Lower lobe of right lung (tissue), 2 donors: Measurements from ENCODE around the gene ADGRG1. TPM values are rescaled to one million over a fixed set of nuclear protein-coding genes. Genes with fewer than 3 reads are reported as not detected.

Experiments
- ATAC-seq, 2 donors: fragments of 200-7000 bp; cut with Tn5 transposase; one replicate each; pipeline ENCODE4 v1.9.1; 2020 to 2022; ENCODE audit warnings: mild to moderate bottlenecking in 2 of 2, moderate library complexity in 2 of 2
- DNase-seq: peaks from one replicate; pipeline ENCODE4 v3.0.0-alpha.2; 2020
- H3K27ac ChIP-seq: fragments of 200-600 bp; one replicate; pipeline ENCODE4 v1.8.0; 2022
- H3K27me3 ChIP-seq: fragments of 200-600 bp; one replicate; pipeline ENCODE4 v1.8.0; 2022; ENCODE audit warnings: low read depth
- H3K36me3 ChIP-seq: fragments of 200-600 bp; one replicate; pipeline ENCODE4 v1.8.0; 2022; ENCODE audit warnings: mild to moderate bottlenecking
- H3K4me1 ChIP-seq: fragments of 200-600 bp; one replicate; pipeline ENCODE4 v1.8.0; 2022
- H3K4me3 ChIP-seq: fragments of 200-600 bp; one replicate; pipeline ENCODE4 v1.8.0; 2022; ENCODE audit warnings: mild to moderate bottlenecking
- H3K9me3 ChIP-seq: fragments of 200-600 bp; one replicate; pipeline ENCODE4 v1.8.0; 2022
- intact Hi-C: fragments of 100-400 bp; cut with DNase I; formaldehyde crosslinking; loops from one replicate; pipeline ENCODE4 v1.11.0; 2022
- total RNA-seq: library from RNA; stranded (reverse); fragmentation: NEBNext Ultra II Directional; extraction: Animal tissue kit (Norgen Biotek cat#: 25700); gene quantifications from one replicate; pipeline ENCODE4 v1.2.1, GENCODE V29; 2021
- TF ChIP-seq, protein P1 (sequence below): fragments of 200-600 bp; IDR thresholded peaks from one replicate; pipeline ENCODE4 v1.8.0; 2022; ENCODE audit warnings: antibody characterized with exemption, mild to moderate bottlenecking
- donor health status: DM: no; HTN: yes; CAD: no; lungs with severe emphysema.

ADGRG1 gene
- total RNA-seq, 1 donor from 2014 or later: 37.9 TPM

DNA sequence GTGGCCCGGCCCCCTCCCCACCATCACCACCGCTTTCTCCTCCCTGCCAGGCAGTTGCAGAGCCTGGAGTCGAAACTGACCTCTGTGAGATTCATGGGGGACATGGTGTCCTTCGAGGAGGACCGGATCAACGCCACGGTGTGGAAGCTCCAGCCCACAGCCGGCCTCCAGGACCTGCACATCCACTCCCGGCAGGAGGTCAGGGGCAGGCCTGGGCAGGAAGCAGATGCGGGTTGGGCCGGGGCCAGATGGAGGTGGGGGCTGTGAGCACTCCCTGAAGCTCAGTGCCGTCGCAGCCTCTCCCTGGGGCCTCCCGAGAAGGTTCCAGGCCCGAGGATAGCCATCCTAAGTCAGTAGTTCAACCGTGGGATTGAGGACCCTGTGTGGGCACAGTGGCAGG, 25.5 kb downstream of the ADGRG1 start:
- no peak for ATAC-seq
- Histone ChIP-seq H3K27me3 (no peaks in the 10 kb centered on the region), H3K4me3 (no peak overlapping the region), H3K27ac (no peak overlapping the region), H3K9me3 (no peaks in the 10 kb centered on the region), H3K4me1 (peaks cover 2% of the 10 kb centered on the region), H3K36me3 (peaks cover 44% of the 10 kb centered on the region)
- TF ChIP-seq, protein P1, sequence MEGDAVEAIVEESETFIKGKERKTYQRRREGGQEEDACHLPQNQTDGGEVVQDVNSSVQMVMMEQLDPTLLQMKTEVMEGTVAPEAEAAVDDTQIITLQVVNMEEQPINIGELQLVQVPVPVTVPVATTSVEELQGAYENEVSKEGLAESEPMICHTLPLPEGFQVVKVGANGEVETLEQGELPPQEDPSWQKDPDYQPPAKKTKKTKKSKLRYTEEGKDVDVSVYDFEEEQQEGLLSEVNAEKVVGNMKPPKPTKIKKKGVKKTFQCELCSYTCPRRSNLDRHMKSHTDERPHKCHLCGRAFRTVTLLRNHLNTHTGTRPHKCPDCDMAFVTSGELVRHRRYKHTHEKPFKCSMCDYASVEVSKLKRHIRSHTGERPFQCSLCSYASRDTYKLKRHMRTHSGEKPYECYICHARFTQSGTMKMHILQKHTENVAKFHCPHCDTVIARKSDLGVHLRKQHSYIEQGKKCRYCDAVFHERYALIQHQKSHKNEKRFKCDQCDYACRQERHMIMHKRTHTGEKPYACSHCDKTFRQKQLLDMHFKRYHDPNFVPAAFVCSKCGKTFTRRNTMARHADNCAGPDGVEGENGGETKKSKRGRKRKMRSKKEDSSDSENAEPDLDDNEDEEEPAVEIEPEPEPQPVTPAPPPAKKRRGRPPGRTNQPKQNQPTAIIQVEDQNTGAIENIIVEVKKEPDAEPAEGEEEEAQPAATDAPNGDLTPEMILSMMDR: no peak
- intact Hi-C loops: no loop called here
- no peak for DNase-seq

DNA sequence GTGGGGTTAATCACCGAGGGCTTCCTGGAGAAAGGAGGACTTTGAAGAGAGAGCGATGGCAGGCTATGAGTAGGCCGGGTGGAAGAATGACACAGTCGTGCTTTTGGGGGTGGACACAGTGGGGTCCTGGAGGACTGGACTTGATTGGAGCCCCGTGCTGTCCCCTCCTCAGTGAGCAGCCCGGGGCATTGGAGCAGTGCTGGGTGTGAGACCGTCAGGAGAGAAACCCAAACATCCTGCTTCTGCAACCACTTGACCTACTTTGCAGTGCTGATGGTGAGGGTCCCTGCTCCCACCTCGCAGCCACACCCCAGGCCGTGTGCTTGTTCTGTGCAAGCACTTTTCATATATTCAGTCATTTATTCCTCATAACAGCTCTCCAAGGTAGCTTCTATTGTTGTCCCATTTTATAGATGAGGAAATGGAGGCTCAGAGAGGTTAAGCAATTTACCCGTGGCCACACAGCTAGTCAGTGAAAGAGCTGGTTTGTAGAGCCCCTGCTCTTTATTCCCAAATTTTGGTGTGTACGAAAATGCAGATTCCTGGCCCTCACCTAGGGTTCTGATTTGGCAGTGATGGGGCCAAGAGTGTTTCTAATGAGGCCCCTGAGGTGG, 28.0 kb downstream of the ADGRG1 start:
- Histone ChIP-seq H3K4me1 (no peaks in the 10 kb centered on the region), H3K4me3 (no peak overlapping the region), H3K27ac (no peak overlapping the region), H3K27me3 (no peaks in the 10 kb centered on the region), H3K36me3 (peaks cover 55% of the 10 kb centered on the region), H3K9me3 (no peaks in the 10 kb centered on the region)
- no peak for ATAC-seq
- intact Hi-C loops: no loop called here
- no peak for DNase-seq
- TF ChIP-seq, protein P1: no peak

DNA sequence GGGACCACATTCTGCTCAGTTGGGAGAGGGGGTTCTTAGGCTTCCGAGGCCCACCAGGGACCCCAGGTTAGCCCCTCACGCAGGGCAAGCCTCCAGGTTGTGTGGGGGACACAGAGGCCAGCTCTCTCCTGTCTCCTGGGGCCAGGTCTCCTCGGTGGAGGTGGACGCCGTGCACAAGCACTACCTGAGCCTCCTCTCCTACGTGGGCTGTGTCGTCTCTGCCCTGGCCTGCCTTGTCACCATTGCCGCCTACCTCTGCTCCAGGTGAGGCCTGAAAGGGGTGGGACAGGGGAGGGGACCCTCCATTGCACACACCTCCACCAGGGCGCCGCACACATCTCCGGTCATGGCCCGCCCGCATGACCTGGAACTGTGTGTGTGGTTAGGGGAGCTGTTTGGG, 28.8 kb downstream of the ADGRG1 start:
- Histone ChIP-seq H3K36me3 (peaks cover 59% of the 10 kb centered on the region), H3K27ac (no peak overlapping the region), H3K4me1 (no peaks in the 10 kb centered on the region), H3K27me3 (no peaks in the 10 kb centered on the region), H3K9me3 (no peaks in the 10 kb centered on the region), H3K4me3 (no peak overlapping the region)
- intact Hi-C loops: no loop called here
- DNase-seq (no peak), ATAC-seq (no peak)
- TF ChIP-seq, protein P1: no peak

DNA sequence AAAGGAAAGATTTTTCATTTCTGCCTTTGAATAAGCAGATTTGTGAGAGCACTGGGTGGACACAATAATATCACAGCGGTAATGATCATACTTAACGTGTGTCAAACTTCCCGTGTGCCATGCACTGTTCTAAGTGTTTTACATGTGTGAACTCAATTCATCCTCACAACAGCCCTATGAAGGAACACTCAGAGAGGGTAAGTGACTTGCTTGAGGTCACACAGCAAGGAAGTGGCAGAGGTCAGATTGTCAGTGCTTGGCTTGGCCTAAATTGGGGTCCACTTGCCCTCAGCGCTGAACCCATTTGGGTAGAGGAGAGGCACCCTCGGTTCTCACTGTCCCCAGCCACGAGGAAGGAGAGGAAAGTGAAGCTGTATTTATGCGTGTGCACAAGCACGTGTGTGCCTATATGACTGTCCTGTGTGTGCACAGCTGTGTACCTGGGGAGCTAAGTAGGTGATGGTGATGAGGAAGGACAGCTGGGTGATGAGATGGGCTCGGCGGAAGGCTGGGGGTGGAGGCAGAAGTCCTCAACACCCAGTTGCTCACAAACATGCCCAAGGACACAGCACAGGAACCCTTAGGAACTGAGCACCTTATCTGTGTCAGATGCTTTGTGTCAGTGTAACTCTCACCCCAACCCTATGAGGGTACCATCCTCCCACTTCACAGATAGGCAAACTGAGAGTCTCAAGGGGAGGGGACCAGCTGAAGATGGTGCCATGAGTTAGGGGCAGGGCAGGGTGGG, 29.9 kb downstream of the ADGRG1 start:
- Histone ChIP-seq H3K27me3 (no peaks in the 10 kb centered on the region), H3K27ac (no peak overlapping the region), H3K9me3 (no peaks in the 10 kb centered on the region), H3K4me3 (no peak overlapping the region), H3K4me1 (no peaks in the 10 kb centered on the region), H3K36me3 (peaks cover 61% of the 10 kb centered on the region)
- DNase-seq: no peak
- TF ChIP-seq, protein P1: no peak
- no peak for ATAC-seq
- intact Hi-C loops: no loop called here

DNA sequence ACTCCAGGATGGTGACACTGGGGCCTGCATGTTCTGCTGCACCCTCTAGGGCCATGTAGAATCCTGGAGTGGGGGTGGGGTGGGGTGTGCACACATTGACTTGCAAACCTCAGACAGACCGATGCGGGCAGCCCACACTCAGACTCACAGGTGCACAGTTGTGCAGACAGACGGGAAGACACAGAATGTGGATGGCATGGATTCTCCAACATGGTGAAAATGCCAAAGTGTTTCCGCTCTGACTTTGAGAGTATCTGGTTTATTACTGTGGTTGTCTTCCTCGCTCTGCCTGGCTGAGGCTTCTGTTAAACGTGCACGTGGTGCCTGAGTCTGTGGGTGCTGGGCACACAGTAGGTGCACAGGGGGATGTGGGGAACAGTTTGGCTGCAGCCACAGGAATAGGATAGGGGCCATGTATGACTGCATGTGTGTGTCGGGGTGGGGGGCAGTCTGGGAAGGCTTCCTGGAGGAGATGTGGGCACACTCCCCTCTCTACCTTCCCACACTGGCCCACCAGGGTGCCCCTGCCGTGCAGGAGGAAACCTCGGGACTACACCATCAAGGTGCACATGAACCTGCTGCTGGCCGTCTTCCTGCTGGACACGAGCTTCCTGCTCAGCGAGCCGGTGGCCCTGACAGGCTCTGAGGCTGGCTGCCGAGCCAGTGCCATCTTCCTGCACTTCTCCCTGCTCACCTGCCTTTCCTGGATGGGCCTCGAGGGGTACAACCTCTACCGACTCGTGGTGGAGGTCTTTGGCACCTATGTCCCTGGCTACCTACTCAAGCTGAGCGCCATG, 30.6 kb downstream of the ADGRG1 start:
- H3K27me3 ChIP-seq: no peaks in the 10 kb centered on the region
- no peaks in the 10 kb centered on the region for H3K9me3 ChIP-seq
- H3K4me1 ChIP-seq: no peaks in the 10 kb centered on the region
- TF ChIP-seq, protein P1: no peak
- intact Hi-C loops: no loop called here
- DNase-seq: no peak
- no peak overlapping the region for H3K27ac ChIP-seq
- H3K36me3 ChIP-seq: peaks cover 67% of the 10 kb centered on the region
- no peak overlapping the region for H3K4me3 ChIP-seq
- ATAC-seq: no peak
